ENCODE results near the gene SPRR2B.
"Not testable (repeated sequence)": the region's sequence is repeated elsewhere in the genome, so short reads cannot be mapped to it uniquely, and the experiment has no call there.

SPRR2B gene

GRCh38 chr1:153032677-153033308, 38.6 kb downstream of the SPRR2B start:
- no peak for DNase-seq

DNA sequence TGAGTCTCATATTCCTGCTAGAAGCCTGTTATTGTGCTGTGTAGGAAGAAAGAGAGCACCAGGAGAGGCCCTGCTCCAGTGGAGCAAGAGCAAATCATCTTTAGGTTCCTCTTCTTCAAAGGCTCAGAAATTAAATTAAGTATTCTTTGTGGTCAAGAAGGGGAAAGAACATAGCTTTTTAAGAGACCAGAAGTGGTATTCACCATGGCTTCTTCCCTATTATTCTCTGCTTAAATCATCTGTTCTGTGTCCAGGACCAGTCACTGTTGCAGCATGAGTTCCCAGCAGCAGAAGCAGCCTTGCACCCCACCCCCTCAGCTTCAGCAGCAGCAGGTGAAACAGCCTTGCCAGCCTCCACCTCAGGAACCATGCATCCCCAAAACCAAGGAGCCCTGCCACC, 39.3 kb downstream of the SPRR2B start:
- no peak for DNase-seq

DNA sequence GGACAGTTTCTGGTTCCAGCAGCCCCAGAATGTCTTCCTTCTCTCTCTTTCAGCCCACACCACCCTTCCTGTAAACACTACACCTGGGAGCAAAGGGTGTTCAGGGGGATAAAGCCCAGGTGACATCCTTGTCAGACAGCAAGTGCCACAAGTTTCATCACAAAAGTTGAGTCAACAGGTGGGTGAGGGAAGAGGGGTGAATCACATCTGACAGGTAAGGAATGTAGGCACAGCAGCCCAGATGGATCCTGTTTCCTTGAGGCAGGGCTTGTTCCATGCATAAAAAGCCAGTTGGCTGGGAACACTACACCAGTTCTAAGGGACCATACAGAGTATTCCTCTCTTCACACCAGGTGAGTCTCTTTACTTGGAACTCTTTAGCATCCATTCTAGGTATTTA, 40.5 kb downstream of the SPRR2B start, which contains the start of gene SPRR1B:
Gene SPRR1B, plus strand, starts transcription at position 309 of the 400 bp plus-strand sequence. CDS start 1,143 bp downstream, outside the sequence.
- DNase-seq, result no peak

GRCh38 chr1:153028766-153029165, 42.6 kb downstream of the SPRR2B start:
- no peak for DNase-seq

DNA sequence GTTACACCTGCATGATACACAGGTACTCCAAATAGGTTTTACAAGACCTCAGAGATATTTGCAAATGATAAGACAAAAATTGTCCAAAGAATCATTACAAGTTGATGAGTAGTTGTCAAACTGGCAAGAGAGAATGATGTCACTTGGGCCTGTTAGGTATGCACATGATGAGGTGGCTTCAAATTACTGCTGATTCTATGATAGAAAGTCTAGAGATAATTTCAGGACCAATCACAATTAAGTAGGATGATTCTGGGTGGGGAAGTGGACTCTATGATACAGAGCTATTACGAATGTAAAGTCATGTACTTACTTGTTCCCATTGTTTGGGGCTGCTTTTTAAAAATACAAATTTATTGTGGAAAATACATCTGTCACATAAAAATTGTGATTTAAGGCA, 45.6 kb downstream of the SPRR2B start:
- DNase-seq, result no peak

- no peak for DNase-seq
Observed at GRCh38 chr1:153024413-153024812, 47.0 kb downstream of the SPRR2B start.

- DNase-seq, result no peak
Observed at GRCh38 chr1:153023109-153023508, 48.3 kb downstream of the SPRR2B start.

- DNase-seq, result not testable (repeated sequence)
Observed at GRCh38 chr1:153022340-153022739, 49.1 kb downstream of the SPRR2B start.

- not testable (repeated sequence) for DNase-seq
Observed at GRCh38 chr1:153021829-153022228, 49.6 kb downstream of the SPRR2B start.

Data from NCI-H2081 (cell line).